ENCODE measurements around the gene PTOV1. TPM values are rescaled to one million over a fixed set of nuclear protein-coding genes. Genes with fewer than 3 reads are reported as not detected.

The PTOV1 gene
- total and polyA plus RNA-seq, 2 donors (not counting 1 experiment from before 2014, with no cell fraction given) = 144 to 230 TPM

DNA sequence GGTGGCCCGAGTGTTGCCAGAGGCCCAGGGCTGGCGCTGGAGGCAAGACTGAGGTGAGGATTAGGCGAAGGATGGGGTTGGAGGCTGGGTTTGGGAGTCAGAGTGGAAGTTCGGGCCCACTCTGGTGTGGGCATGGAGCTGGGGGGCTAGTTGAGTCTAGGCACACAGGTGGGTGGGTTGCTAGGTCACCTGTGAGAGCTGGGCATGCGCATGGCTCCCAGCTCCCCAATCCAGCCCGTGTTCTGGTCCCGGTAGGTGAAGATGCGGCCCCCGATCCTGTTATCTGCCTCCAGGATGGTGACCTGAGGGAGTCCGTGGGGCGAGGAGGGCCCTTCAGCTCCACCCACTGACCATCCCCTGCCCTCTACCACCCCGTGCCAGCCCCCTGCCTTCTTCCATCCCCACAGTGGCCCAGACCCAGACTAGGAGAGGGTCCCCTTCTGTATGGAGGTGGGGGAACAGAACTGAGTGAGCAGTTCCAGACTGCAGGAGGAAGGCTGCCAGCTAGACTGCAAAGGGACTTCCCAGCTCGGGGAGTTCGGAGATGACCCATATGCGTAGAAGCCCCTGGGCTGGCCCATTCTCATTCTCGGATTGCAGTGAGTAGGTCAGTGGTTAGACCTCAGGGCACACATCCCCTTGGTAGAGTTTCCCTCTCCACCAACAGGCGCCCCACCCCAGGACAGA lies 44.1 kb downstream of the PTOV1 start:
- peak overlapping the region; percentile 61 for H3K27ac Mint-ChIP-seq
- DNase-seq (no peak), ATAC-seq (ENCODE audit: low read depth) (no peak)
- peaks cover 50% of the 10 kb centered on the region for H3K4me1 Mint-ChIP-seq
- ChIA-PET CTCF (interaction anchor here (1.1 to 3.6 kb wide), 3 partner anchors 16 to 32 kb away, joined by 3 to 17 read pairs (median 5); no protein-coding TSS in a partner anchor), POLR2A (interaction anchor here (1.4 to 3.0 kb wide), 2 partner anchors 16 to 34 kb away, joined by 10 to 20 read pairs; partner anchors contain the start of genes ATF5 and NUP62)
- Histone ChIP-seq H3K4me1 (ENCODE audit: control insufficient read depth in 2 of 2, insufficient read depth in 2 of 2, low read length in 2 of 2) (peaks cover 30 to 48% of the 10 kb centered on the region in 2 donors), H3K9ac (ENCODE audit: low read length) (no peak overlapping the region), H3K4me2 (replicated peaks; ENCODE audit: low read depth, low read length, poor library complexity, severe bottlenecking) (peak overlapping the region; percentile 94), H3K27ac (ENCODE audit: low read length in 2 of 2) (no peak overlapping the region), H3K27me3 (replicated peaks in 1 of 4; ENCODE audit: control extremely low read depth in 1 of 4, control insufficient read depth in 3 of 4, insufficient read depth in 4 of 4, low read length in 3 of 4) (no peaks in the 10 kb centered on the region), H2AFZ (ENCODE audit: insufficient read depth, low read depth, low read length, poor library complexity, severe bottlenecking) (no peak overlapping the region), H3K36me3 (replicated peaks in 1 of 2; ENCODE audit: control extremely low read depth in 1 of 2, control insufficient read depth in 1 of 2, extremely low read depth in 1 of 2, insufficient read depth in 2 of 2, low read length in 1 of 2) (no peaks in the 10 kb centered on the region), H4K20me1 (ENCODE audit: control insufficient read depth, insufficient read depth, low read length, poor library complexity, severe bottlenecking) (no peaks in the 10 kb centered on the region), H3K4me3 (ENCODE audit: control extremely low read depth in 1 of 5, extremely low read depth in 1 of 5, insufficient read depth in 1 of 5, low read depth in 2 of 5, low read length in 4 of 5) (no peak overlapping the region), H3K9me3 (ENCODE audit: control extremely low read depth in 1 of 3, control insufficient read depth in 2 of 3, insufficient read depth in 1 of 3, low read length in 2 of 3) (no peaks in the 10 kb centered on the region), H3K79me2 (ENCODE audit: control insufficient read depth, insufficient read depth, low read length) (peaks cover 4% of the 10 kb centered on the region)
- WGBS (ENCODE audit: insufficient coverage) = 81% methylated on average over 12 of the region's 17 CpGs
- H3K27me3 Mint-ChIP-seq = no peaks in the 10 kb centered on the region
- intact Hi-C loops (cut with micrococcal nuclease) = no loop called here
- H3K9me3 Mint-ChIP-seq (ENCODE audit: insufficient read depth) = no peaks in the 10 kb centered on the region
- H3K4me3 Mint-ChIP-seq = peak overlapping the region; percentile 37
- TF ChIP-seq CTCF (IDR thresholded peaks at IDR 0.05) = no peak

DNA sequence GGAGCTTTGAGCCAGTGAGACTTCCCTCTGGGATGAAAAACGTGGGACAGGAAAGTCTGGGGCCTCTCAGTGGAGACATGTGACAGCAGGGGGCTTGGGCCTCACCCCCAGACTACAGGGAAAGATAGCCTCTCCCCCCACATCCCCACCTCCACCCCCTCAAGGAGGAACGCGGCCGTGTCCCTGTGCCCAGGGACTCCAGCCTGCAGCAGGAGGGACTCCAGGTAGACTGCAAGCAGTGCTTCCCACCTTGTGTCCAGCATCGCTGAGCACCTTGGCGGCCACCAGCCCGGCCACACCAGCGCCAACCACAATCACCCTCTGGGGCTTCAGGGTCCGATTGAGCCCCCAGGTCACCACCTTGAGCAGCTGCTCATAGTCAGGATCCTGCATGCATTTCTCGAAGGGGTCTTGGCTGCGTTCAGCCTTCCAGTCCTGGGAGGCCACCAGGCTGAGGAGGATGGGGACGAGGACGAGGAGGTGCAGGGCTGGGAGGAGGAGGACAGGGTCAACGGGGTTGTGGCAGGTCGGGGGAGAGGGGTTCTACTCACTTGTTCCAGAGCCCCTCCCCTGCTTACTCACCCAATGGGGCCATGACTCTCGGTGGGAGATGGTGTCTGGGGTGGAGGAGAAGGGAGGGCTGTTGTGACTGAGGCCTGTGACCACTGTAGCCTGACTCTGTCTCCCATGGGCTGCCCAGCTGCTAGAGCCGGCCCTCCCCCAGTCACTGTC lies 44.8 kb downstream of the PTOV1 start:
- CTCF ChIA-PET = interaction anchor here (1.1 to 3.6 kb wide), 4 partner anchors 16 to 32 kb away, joined by 3 to 17 read pairs (median 10); no protein-coding TSS in a partner anchor
- Histone ChIP-seq H3K9ac (ENCODE audit: low read length) (no peak overlapping the region), H3K4me3 (ENCODE audit: control extremely low read depth in 1 of 5, extremely low read depth in 1 of 5, insufficient read depth in 1 of 5, low read depth in 2 of 5, low read length in 4 of 5) (no peak overlapping the region), H3K4me2 (replicated peaks; ENCODE audit: low read depth, low read length, poor library complexity, severe bottlenecking) (peak overlapping the region; percentile 94), H2AFZ (ENCODE audit: insufficient read depth, low read depth, low read length, poor library complexity, severe bottlenecking) (no peak overlapping the region), H3K79me2 (ENCODE audit: control insufficient read depth, insufficient read depth, low read length) (peaks cover 4% of the 10 kb centered on the region), H3K4me1 (ENCODE audit: control insufficient read depth in 2 of 2, insufficient read depth in 2 of 2, low read length in 2 of 2) (peaks cover 30 to 42% of the 10 kb centered on the region in 2 donors), H3K27ac (ENCODE audit: low read length in 2 of 2) (no peak overlapping the region), H3K27me3 (replicated peaks in 1 of 4; ENCODE audit: control extremely low read depth in 1 of 4, control insufficient read depth in 3 of 4, insufficient read depth in 4 of 4, low read length in 3 of 4) (no peaks in the 10 kb centered on the region), H3K36me3 (replicated peaks in 1 of 2; ENCODE audit: control extremely low read depth in 1 of 2, control insufficient read depth in 1 of 2, extremely low read depth in 1 of 2, insufficient read depth in 2 of 2, low read length in 1 of 2) (no peaks in the 10 kb centered on the region), H3K9me3 (ENCODE audit: control extremely low read depth in 1 of 3, control insufficient read depth in 2 of 3, insufficient read depth in 1 of 3, low read length in 2 of 3) (no peaks in the 10 kb centered on the region), H4K20me1 (ENCODE audit: control insufficient read depth, insufficient read depth, low read length, poor library complexity, severe bottlenecking) (no peaks in the 10 kb centered on the region)
- no peaks in the 10 kb centered on the region for H3K27me3 Mint-ChIP-seq
- WGBS (ENCODE audit: insufficient coverage) = 75% methylated on average over 13 of the region's 17 CpGs
- DNase-seq = no peak
- H3K9me3 Mint-ChIP-seq (ENCODE audit: insufficient read depth) = no peaks in the 10 kb centered on the region
- H3K4me3 Mint-ChIP-seq = peak overlapping the region; percentile 89
- POLR2A ChIA-PET = interaction anchor here (1.4 to 3.0 kb wide), 3 partner anchors 16 to 33 kb away, joined by 4 to 20 read pairs (median 10); partner anchors contain the start of genes AKT1S1, ATF5, NUP62 and TBC1D17
- no peak for ATAC-seq (ENCODE audit: low read depth)
- TF ChIP-seq CTCF (IDR thresholded peaks at IDR 0.05) = no peak
- TF ChIP-seq EZH2 (IDR thresholded peaks at IDR 0.05; ENCODE audit: borderline replicate concordance, insufficient read depth, low read depth, low read length, poor library complexity, severe bottlenecking) = no peak
- intact Hi-C loops (cut with micrococcal nuclease) = loop anchor here (2.0 kb wide), 1 partner anchor 15 kb away; no protein-coding TSS in a partner anchor
- H3K4me1 Mint-ChIP-seq = peaks cover 47% of the 10 kb centered on the region
- peak overlapping the region; percentile 77 for H3K27ac Mint-ChIP-seq
